ENCODE data around the gene BHLHE40. TPM values are rescaled to one million over a fixed set of nuclear protein-coding genes. Genes with fewer than 3 reads are reported as not detected.

BHLHE40 gene
- total and polyA plus RNA-seq, 3 experiments from 2014 or later: 24.8 to 180 (median 174) TPM

GRCh38 chr3:5013021-5013906 is 34.0 kb downstream of the BHLHE40 start:
- peak overlapping the region; percentile 1 for H3K27ac ChIP-seq (ENCODE audit: low read depth, low read length)
- Mint-ChIP-seq H3K9me3 (no peaks in the 10 kb centered on the region), H3K4me1 (peaks cover 42 to 59% (median 57%) of the 10 kb centered on the region in 3 donors), H3K4me3 (no peak overlapping the region), H3K27me3 (no peaks in the 10 kb centered on the region), H3K36me3 (no peaks in the 10 kb centered on the region), H3K27ac (peak overlapping the region in 3 of 8 donors; percentile 17 to 85 (median 23))
- POLR2A ChIA-PET: no interaction called here
- no peaks in the 10 kb centered on the region for H3K9me3 ChIP-seq (ENCODE audit: low read length)
- no peak for DNase-seq
- CTCF ChIA-PET: interaction anchor here (0.9 to 1.5 kb wide), 3 partner anchors 27 to 302 kb away, joined by 3 to 5 read pairs (median 4); no protein-coding TSS in a partner anchor
- H3K4me3 ChIP-seq (ENCODE audit: low read length): no peak overlapping the region
- no peaks in the 10 kb centered on the region for H3K27me3 ChIP-seq (ENCODE audit: insufficient read depth, low read length, poor library complexity, severe bottlenecking)
- peaks cover 43% of the 10 kb centered on the region for H3K4me1 ChIP-seq (ENCODE audit: insufficient read depth, low read length)
- H3K36me3 ChIP-seq (ENCODE audit: insufficient read depth, low read length): no peaks in the 10 kb centered on the region

GRCh38 chr3:5014391-5014790 is 35.2 kb downstream of the BHLHE40 start:
- Histone ChIP-seq H3K27me3 (ENCODE audit: insufficient read depth, low read length, poor library complexity, severe bottlenecking) (no peaks in the 10 kb centered on the region), H3K4me3 (ENCODE audit: low read length) (no peak overlapping the region), H3K4me1 (ENCODE audit: insufficient read depth, low read length) (peaks cover 54% of the 10 kb centered on the region), H3K9me3 (ENCODE audit: low read length) (no peaks in the 10 kb centered on the region), H3K36me3 (ENCODE audit: insufficient read depth, low read length) (no peaks in the 10 kb centered on the region), H3K27ac (ENCODE audit: low read depth, low read length) (no peak overlapping the region)
- Mint-ChIP-seq H3K4me1 (peaks cover 47 to 63% (median 61%) of the 10 kb centered on the region in 3 donors), H3K4me3 (no peak overlapping the region), H3K9me3 (no peaks in the 10 kb centered on the region), H3K27me3 (no peaks in the 10 kb centered on the region), H3K36me3 (no peaks in the 10 kb centered on the region), H3K27ac (peak overlapping the region in 7 of 8 donors; percentile 23 to 90 (median 85))
- ChIA-PET CTCF (no interaction called here), POLR2A (no interaction called here)
- DNase-seq: no peak

- peak overlapping the region; percentile 40 to 95 (median 80) for H3K27ac Mint-ChIP-seq
- no peaks in the 10 kb centered on the region for H3K9me3 ChIP-seq (ENCODE audit: low read length)
- peaks cover 53 to 70% (median 68%) of the 10 kb centered on the region in 3 donors for H3K4me1 Mint-ChIP-seq
- CTCF ChIA-PET: no interaction called here
- no peak for DNase-seq
- no peaks in the 10 kb centered on the region for H3K9me3 Mint-ChIP-seq
- no peaks in the 10 kb centered on the region for H3K36me3 Mint-ChIP-seq
- no peak overlapping the region for H3K27ac ChIP-seq (ENCODE audit: low read depth, low read length)
- H3K4me1 ChIP-seq (ENCODE audit: insufficient read depth, low read length): peaks cover 60% of the 10 kb centered on the region
- no peak overlapping the region for H3K4me3 Mint-ChIP-seq
- no peak overlapping the region for H3K4me3 ChIP-seq (ENCODE audit: low read length)
- no peaks in the 10 kb centered on the region for H3K27me3 Mint-ChIP-seq
- POLR2A ChIA-PET: no interaction called here
- no peaks in the 10 kb centered on the region for H3K36me3 ChIP-seq (ENCODE audit: insufficient read depth, low read length)
- H3K27me3 ChIP-seq (ENCODE audit: insufficient read depth, low read length, poor library complexity, severe bottlenecking): no peaks in the 10 kb centered on the region
Measured at GRCh38 chr3:5015056-5015455, 35.8 kb downstream of the BHLHE40 start.

- ChIA-PET POLR2A (interaction anchor here (0.6 to 1.1 kb wide), 3 partner anchors 11 to 580 kb away, joined by 5 to 10 read pairs (median 6); no protein-coding TSS in a partner anchor), CTCF (interaction anchor here (1.4 to 3.6 kb wide), 5 partner anchors 10 to 305 kb away, joined by 4 to 18 read pairs (median 8); partner anchors contain the start of gene BHLHE40)
- Histone ChIP-seq H3K4me1 (ENCODE audit: insufficient read depth, low read length) (peaks cover 55% of the 10 kb centered on the region), H3K27ac (ENCODE audit: low read depth, low read length) (peak overlapping the region; percentile 63), H3K4me3 (ENCODE audit: low read length) (no peak overlapping the region), H3K9me3 (ENCODE audit: low read length) (no peaks in the 10 kb centered on the region), H3K27me3 (ENCODE audit: insufficient read depth, low read length, poor library complexity, severe bottlenecking) (no peaks in the 10 kb centered on the region), H3K36me3 (ENCODE audit: insufficient read depth, low read length) (no peaks in the 10 kb centered on the region)
- H3K27ac Mint-ChIP-seq: peak overlapping the region; percentile 40 to 96 (median 92)
- DNase-seq: peak in 4 of 5 donors; percentile 14 to 62 (median 35)
- no peaks in the 10 kb centered on the region for H3K27me3 Mint-ChIP-seq
- peaks cover 49 to 72% (median 61%) of the 10 kb centered on the region in 3 donors for H3K4me1 Mint-ChIP-seq
- H3K9me3 Mint-ChIP-seq: no peaks in the 10 kb centered on the region
- no peaks in the 10 kb centered on the region for H3K36me3 Mint-ChIP-seq
- peak overlapping the region in 4 of 7 donors; percentile 5 to 49 (median 30) for H3K4me3 Mint-ChIP-seq
Measured at GRCh38 chr3:5016211-5017161, 37.2 kb downstream of the BHLHE40 start.

- peaks cover 42 to 72% (median 60%) of the 10 kb centered on the region in 3 donors for H3K4me1 Mint-ChIP-seq
- H3K27me3 Mint-ChIP-seq: no peaks in the 10 kb centered on the region
- CTCF ChIA-PET: interaction anchor here (2.2 to 3.6 kb wide), 3 partner anchors 9 to 306 kb away, joined by 8 to 18 read pairs (median 17); partner anchors contain the start of gene BHLHE40
- POLR2A ChIA-PET: no interaction called here
- H3K4me3 Mint-ChIP-seq: no peak overlapping the region
- peak overlapping the region in 6 of 8 donors; percentile 64 to 89 (median 82) for H3K27ac Mint-ChIP-seq
- Histone ChIP-seq H3K4me3 (ENCODE audit: low read length) (no peak overlapping the region), H3K36me3 (ENCODE audit: insufficient read depth, low read length) (no peaks in the 10 kb centered on the region), H3K27ac (ENCODE audit: low read depth, low read length) (peak overlapping the region; percentile 44), H3K27me3 (ENCODE audit: insufficient read depth, low read length, poor library complexity, severe bottlenecking) (no peaks in the 10 kb centered on the region), H3K4me1 (ENCODE audit: insufficient read depth, low read length) (peaks cover 49% of the 10 kb centered on the region), H3K9me3 (ENCODE audit: low read length) (no peaks in the 10 kb centered on the region)
- DNase-seq: no peak
- no peaks in the 10 kb centered on the region for H3K36me3 Mint-ChIP-seq
- H3K9me3 Mint-ChIP-seq: no peaks in the 10 kb centered on the region
Measured at GRCh38 chr3:5017925-5018531, 38.8 kb downstream of the BHLHE40 start.

GRCh38 chr3:5019411-5020241 is 40.4 kb downstream of the BHLHE40 start:
- H3K4me1 Mint-ChIP-seq: peaks cover 41 to 72% (median 58%) of the 10 kb centered on the region in 3 donors
- H3K27me3 Mint-ChIP-seq: no peaks in the 10 kb centered on the region
- peak overlapping the region; percentile 32 to 90 (median 74) for H3K27ac Mint-ChIP-seq
- H3K9me3 Mint-ChIP-seq: no peaks in the 10 kb centered on the region
- POLR2A ChIA-PET: interaction anchor here (1.3 kb wide), 1 partner anchor 41 kb away, joined by 5 read pairs; the partner anchor contains the start of gene BHLHE40
- Histone ChIP-seq H3K9me3 (ENCODE audit: low read length) (no peaks in the 10 kb centered on the region), H3K4me3 (ENCODE audit: low read length) (no peak overlapping the region), H3K36me3 (ENCODE audit: insufficient read depth, low read length) (no peaks in the 10 kb centered on the region), H3K27ac (ENCODE audit: low read depth, low read length) (peak overlapping the region; percentile 2), H3K4me1 (ENCODE audit: insufficient read depth, low read length) (peaks cover 49% of the 10 kb centered on the region), H3K27me3 (ENCODE audit: insufficient read depth, low read length, poor library complexity, severe bottlenecking) (no peaks in the 10 kb centered on the region)
- H3K36me3 Mint-ChIP-seq: no peaks in the 10 kb centered on the region
- CTCF ChIA-PET: interaction anchor here (1.7 to 3.6 kb wide), 2 partner anchors 40 to 308 kb away, joined by 3 to 17 read pairs; partner anchors contain the start of gene BHLHE40
- peak overlapping the region; percentile 5 to 73 (median 23) for H3K4me3 Mint-ChIP-seq
- peak; percentile 47 to 78 (median 66) for DNase-seq

All from CD8-positive, alpha-beta memory T cell (primary cell).